Tibial nerve (tissue), 3 donors: ENCODE data around the gene DNASE1L1.

Source experiments
- POLR2A ChIP-seq, 2 donors: fragments of 450-650 bp; IDR thresholded peaks; one replicate each; pipeline ENCODE4 v1.6.1; 2017; ENCODE audit warnings: antibody characterized with exemption in 2 of 2, mild to moderate bottlenecking in 2 of 2, moderate library complexity in 2 of 2
- TF ChIP-seq, protein P1 (sequence below), 5 experiments: fragments of 200-600 bp in 3 of 5; fragments of 450-650 bp in 2 of 5; sonication (generic) in 3 of 5; IDR thresholded peaks; one replicate each; pipeline ENCODE4 v1.5.1; 2016 to 2019; ENCODE audit warnings: antibody characterized with exemption in 5 of 5, mild to moderate bottlenecking in 3 of 5, moderate library complexity in 2 of 5

DNA sequence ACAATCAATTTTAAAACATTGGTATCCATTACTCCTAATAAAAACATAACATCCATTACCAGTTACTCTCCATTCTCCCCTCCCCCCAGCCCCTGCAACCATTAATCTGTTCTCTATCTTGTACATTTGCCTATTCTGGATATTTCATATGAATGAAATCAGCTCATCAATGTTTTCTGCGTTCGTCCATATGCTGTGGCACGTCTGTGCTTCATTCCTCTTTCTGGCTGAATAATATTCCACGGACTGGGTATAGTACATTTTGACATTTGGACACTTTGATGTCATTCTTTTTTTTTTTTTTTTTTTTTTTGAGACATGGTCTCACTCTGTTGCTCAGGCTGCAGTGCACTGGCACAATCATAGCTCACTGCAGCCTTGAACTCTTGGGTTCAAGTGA lies 5.2 kb downstream of the DNASE1L1 start:
- TF ChIP-seq, protein P1, sequence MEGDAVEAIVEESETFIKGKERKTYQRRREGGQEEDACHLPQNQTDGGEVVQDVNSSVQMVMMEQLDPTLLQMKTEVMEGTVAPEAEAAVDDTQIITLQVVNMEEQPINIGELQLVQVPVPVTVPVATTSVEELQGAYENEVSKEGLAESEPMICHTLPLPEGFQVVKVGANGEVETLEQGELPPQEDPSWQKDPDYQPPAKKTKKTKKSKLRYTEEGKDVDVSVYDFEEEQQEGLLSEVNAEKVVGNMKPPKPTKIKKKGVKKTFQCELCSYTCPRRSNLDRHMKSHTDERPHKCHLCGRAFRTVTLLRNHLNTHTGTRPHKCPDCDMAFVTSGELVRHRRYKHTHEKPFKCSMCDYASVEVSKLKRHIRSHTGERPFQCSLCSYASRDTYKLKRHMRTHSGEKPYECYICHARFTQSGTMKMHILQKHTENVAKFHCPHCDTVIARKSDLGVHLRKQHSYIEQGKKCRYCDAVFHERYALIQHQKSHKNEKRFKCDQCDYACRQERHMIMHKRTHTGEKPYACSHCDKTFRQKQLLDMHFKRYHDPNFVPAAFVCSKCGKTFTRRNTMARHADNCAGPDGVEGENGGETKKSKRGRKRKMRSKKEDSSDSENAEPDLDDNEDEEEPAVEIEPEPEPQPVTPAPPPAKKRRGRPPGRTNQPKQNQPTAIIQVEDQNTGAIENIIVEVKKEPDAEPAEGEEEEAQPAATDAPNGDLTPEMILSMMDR (IDR thresholded peaks at IDR 0.05), result no peak
- no peak for TF ChIP-seq POLR2A (IDR thresholded peaks at IDR 0.05)
